Thymus (tissue), 11 donors: Measurements from ENCODE around the gene LGR5. TPM values are rescaled to one million over a fixed set of nuclear protein-coding genes. Genes with fewer than 3 reads are reported as not detected.
A peak's percentile ranks its signal among the peaks of the same experiment; 100 is the strongest.
"Not testable (repeated sequence)": the region's sequence is repeated elsewhere in the genome, so short reads cannot be mapped to it uniquely, and the experiment has no call there.

ENCODE experiments used
- DNase-seq, 9 donors: peaks; one replicate each; pipeline ENCODE4 v3.0.0-alpha.2; 2013; ENCODE audit warnings: low spot score in 9 of 9, low read depth in 6 of 9, missing footprints in 1 of 9
- H3K27ac ChIP-seq, 2 donors: one replicate each; pipeline ENCODE4 v1.5.1; 2013; ENCODE audit warnings: control low read depth in 1 of 2, low read depth in 1 of 2, low read length in 1 of 2, mild to moderate bottlenecking in 1 of 2, moderate library complexity in 1 of 2
- H3K27me3 ChIP-seq, 2 donors: one replicate each; pipeline ENCODE4 v1.5.1; 2013; ENCODE audit warnings: low read length in 1 of 2; ENCODE audit not compliant: control insufficient read depth in 2 of 2, insufficient read depth in 1 of 2
- H3K36me3 ChIP-seq, 2 donors: one replicate each; pipeline ENCODE4 v1.5.1; 2013; ENCODE audit warnings: low read length in 1 of 2, mild to moderate bottlenecking in 1 of 2, moderate library complexity in 1 of 2; ENCODE audit not compliant: control insufficient read depth in 2 of 2, insufficient read depth in 2 of 2
- H3K4me1 ChIP-seq, 2 donors: one replicate each; pipeline ENCODE4 v1.5.1; 2013; ENCODE audit warnings: low read length in 2 of 2; ENCODE audit not compliant: control insufficient read depth in 2 of 2, insufficient read depth in 2 of 2
- H3K4me3 ChIP-seq, 2 donors: one replicate each; pipeline ENCODE4 v1.5.1; 2013; ENCODE audit warnings: low read length in 2 of 2, control low read depth in 1 of 2, mild to moderate bottlenecking in 1 of 2
- H3K9me3 ChIP-seq, 2 donors: one replicate each; pipeline ENCODE4 v1.5.1; 2013; ENCODE audit warnings: low read length in 1 of 2, mild to moderate bottlenecking in 1 of 2; ENCODE audit not compliant: control insufficient read depth in 2 of 2, insufficient read depth in 1 of 2
- WGBS: extraction: QIAGEN DNeasy Blood & Tissue Kit; methylation state at CpG from one replicate; pipeline ENCODE4 v1.1.7; 2013; 5-methylcytosine and 5-hydroxymethylcytosine counted together
- polyA plus RNA-seq: library from polyadenylated mRNA; stranded (reverse); fragments of 200-250 nt; gene quantifications from one replicate; pipeline ENCODE4 v1.2.3, GENCODE V29; 2013
- total RNA-seq: library from RNA; stranded (reverse); fragments of 120-200 nt; gene quantifications from one replicate; pipeline ENCODE4 v1.2.4, GENCODE V29; 2013
- donor health status: healthy.

The LGR5 gene
- total and polyA plus RNA-seq, 2 donors, result 0.27 to 0.42 TPM

DNA sequence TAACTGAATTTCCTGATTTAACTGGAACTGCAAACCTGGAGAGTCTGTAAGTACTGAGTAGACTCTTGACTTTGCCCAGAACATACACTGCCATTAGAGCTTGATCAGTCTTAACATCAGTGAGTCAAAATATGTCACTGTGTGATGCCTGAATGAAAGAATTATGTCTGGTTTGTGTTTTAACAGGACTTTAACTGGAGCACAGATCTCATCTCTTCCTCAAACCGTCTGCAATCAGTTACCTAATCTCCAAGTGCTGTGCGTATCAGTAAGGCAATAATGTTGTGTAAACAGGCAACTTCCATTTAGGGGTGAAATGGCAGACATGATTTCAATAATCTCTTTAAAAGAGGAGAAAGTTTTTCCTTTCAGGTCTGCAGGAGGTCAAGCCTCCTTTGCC is 127.1 kb downstream of the LGR5 start:
- Histone ChIP-seq H3K36me3 (no peaks in the 10 kb centered on the region), H3K4me3 (no peak overlapping the region), H3K4me1 (no peaks in the 10 kb centered on the region), H3K9me3 (no peaks in the 10 kb centered on the region), H3K27ac (no peak overlapping the region), H3K27me3 (no peaks in the 10 kb centered on the region)
- no peak for DNase-seq
- WGBS, result 95% methylated on average over 2 of the region's 2 CpGs

DNA sequence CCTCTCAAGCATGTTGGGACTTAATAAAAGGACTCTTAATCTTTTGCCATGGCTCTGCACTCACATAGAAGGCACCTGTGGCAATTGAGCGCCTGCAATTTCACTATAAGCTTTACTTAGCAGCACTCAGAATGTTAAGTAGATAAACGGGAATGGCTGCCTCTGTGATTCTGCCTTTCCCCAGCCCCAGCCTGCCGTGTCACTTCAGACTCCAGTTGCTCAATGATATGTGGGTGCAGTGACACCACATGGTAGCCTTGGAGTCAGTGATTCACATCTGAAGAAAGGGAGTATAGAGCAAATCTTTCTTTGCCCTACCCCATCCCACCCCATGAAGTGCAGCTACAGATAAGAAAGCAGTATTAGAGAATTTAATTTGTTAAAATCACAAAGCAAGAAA is 127.9 kb downstream of the LGR5 start:
- Histone ChIP-seq H3K27ac (no peak overlapping the region), H3K36me3 (no peaks in the 10 kb centered on the region), H3K27me3 (no peaks in the 10 kb centered on the region), H3K4me1 (no peaks in the 10 kb centered on the region), H3K9me3 (no peaks in the 10 kb centered on the region), H3K4me3 (no peak overlapping the region)
- WGBS, result 98% methylated on average over 3 of the region's 3 CpGs
- DNase-seq, result no peak

DNA sequence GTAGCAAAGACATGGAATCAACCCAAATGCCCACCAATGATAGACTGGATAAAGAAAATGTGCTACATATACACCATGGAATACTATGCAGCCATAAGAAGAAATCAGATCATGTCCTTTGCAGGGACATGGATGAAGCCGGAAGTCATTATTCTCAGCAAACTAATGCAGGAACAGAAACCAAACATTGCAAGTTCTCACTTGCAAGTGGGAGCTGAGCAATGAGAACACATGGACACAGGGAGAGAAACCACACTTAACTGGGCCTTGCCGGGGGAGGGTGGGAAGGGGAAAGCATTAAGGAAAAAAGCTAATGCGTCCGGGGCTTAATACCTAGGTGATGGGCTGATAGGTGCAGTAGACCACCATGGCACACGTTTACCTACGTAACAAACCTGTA is 130.3 kb downstream of the LGR5 start:
- 82% methylated on average over 6 of the region's 6 CpGs for WGBS
- H3K36me3 ChIP-seq, result not testable (repeated sequence)

DNA sequence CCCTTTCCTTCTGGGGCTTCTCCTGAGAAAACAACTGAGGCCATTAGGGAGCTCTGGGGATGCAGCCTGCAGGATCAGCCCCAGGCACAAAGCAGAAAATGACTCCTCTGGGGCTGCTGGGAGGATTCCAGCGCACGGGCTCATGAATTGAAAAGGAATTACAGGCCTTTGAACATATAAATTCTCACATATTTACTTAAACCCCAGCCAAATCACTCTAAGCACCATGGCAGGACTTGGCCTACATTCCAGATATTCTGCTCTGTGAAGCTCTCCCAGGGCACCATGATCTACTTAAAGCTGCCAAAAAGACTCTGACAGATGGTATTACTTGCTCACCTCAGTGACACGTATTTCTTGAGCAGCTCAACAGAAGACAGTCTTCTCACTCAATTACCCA is 136.9 kb downstream of the LGR5 start:
- no peak for DNase-seq
- no peak overlapping the region for H3K27ac ChIP-seq
- no peaks in the 10 kb centered on the region for H3K4me1 ChIP-seq
- no peaks in the 10 kb centered on the region for H3K27me3 ChIP-seq
- 93% methylated on average over 3 of the region's 3 CpGs for WGBS
- H3K4me3 ChIP-seq, result no peak overlapping the region
- no peaks in the 10 kb centered on the region for H3K36me3 ChIP-seq
- H3K9me3 ChIP-seq, result no peaks in the 10 kb centered on the region

More for the DNA sequence above, 130.3 kb downstream of the LGR5 start:
- H3K27ac ChIP-seq, H3K4me3 ChIP-seq, H3K9me3 ChIP-seq, H3K4me1 ChIP-seq, H3K27me3 ChIP-seq, DNase-seq: not testable (repeated sequence)

DNA sequence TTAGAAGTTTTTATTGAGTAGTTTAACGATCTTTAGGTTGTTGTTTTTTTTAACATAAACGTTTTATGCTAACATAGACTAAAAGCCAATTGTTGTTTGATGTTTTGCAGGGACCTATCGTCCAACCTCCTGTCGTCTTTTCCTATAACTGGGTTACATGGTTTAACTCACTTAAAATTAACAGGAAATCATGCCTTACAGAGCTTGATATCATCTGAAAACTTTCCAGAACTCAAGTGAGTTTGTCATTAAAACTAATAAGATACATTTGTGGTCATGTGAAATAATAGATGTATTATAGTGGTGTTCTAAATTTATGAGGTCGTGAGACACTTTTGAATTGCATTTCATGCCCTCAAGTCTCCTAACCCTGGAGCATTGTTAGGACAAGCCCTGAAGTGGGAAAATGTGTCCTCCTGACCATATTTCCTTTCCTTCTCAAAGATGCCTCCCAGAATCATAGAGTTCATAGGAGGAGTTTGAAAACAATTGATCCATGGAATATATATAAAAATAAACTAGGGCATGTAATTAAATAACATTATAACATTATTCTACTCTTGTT is 139.2 kb downstream of the LGR5 start:
- 92% methylated on average over 5 of the region's 5 CpGs for WGBS
- Histone ChIP-seq H3K9me3 (no peaks in the 10 kb centered on the region), H3K4me3 (no peak overlapping the region), H3K27ac (no peak overlapping the region), H3K27me3 (no peaks in the 10 kb centered on the region), H3K4me1 (no peaks in the 10 kb centered on the region), H3K36me3 (no peaks in the 10 kb centered on the region)
- DNase-seq, result no peak

DNA sequence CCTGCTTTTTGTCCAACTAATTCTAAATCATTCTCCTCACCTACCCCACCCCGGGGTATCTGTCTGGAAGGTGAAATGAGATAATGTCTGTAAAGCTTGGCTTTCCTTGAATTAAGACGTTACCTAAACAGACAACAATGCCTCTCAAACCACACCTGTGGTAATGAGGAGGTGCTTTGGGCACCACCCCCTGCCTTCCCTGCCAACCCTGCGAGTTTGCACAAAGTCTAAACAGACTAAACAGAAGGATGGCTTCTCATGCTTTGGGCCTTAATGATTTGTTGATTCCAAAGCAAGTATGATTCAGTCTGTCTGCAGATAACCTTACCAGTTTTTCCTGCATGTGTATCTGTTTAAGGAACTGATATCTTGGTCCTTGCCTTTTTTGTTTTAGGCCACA is 141.6 kb downstream of the LGR5 start:
- Histone ChIP-seq H3K36me3 (no peaks in the 10 kb centered on the region), H3K27ac (no peak overlapping the region), H3K4me1 (no peaks in the 10 kb centered on the region), H3K4me3 (no peak overlapping the region), H3K27me3 (no peaks in the 10 kb centered on the region), H3K9me3 (no peaks in the 10 kb centered on the region)
- 81% methylated on average over 3 of the region's 3 CpGs for WGBS
- peak in 1 of 9 donors; percentile 20 for DNase-seq

DNA sequence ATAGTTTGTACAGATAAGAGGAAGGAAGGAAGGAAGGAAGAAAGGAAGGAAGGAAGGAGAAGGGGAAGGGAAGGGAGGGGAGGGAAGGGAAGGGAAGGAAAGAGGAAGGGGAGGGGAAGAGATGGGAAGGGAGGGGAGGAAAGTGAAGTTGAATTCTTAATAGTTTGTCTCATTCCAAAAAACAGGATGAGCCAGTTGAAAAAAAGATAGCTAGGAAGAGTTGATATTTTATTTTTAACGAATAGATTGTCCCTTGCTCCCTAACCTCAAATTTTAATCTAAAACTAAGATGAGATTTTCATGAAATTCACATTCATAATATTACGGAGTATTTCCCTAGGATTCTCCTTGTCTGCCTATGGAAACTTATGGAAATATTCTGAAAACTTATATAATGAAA is 143.3 kb downstream of the LGR5 start:
- no peak for DNase-seq
- Histone ChIP-seq H3K4me1 (no peaks in the 10 kb centered on the region), H3K4me3 (no peak overlapping the region), H3K36me3 (no peaks in the 10 kb centered on the region), H3K27me3 (no peaks in the 10 kb centered on the region), H3K9me3 (no peaks in the 10 kb centered on the region), H3K27ac (no peak overlapping the region)
- WGBS, result 98% methylated on average over 2 of the region's 2 CpGs

DNA sequence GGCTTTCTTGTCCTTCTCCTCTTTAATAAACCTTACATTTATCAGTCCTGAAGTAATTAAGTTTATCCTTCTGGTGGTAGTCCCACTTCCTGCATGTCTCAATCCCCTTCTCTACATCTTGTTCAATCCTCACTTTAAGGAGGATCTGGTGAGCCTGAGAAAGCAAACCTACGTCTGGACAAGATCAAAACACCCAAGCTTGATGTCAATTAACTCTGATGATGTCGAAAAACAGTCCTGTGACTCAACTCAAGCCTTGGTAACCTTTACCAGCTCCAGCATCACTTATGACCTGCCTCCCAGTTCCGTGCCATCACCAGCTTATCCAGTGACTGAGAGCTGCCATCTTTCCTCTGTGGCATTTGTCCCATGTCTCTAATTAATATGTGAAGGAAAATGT is 144.8 kb downstream of the LGR5 start:
- H3K9me3 ChIP-seq, result no peaks in the 10 kb centered on the region
- no peaks in the 10 kb centered on the region for H3K36me3 ChIP-seq
- no peak for DNase-seq
- H3K27me3 ChIP-seq, result no peaks in the 10 kb centered on the region
- no peak overlapping the region for H3K27ac ChIP-seq
- H3K4me1 ChIP-seq, result no peaks in the 10 kb centered on the region
- no peak overlapping the region for H3K4me3 ChIP-seq
- 92% methylated on average over 3 of the region's 3 CpGs for WGBS

DNA sequence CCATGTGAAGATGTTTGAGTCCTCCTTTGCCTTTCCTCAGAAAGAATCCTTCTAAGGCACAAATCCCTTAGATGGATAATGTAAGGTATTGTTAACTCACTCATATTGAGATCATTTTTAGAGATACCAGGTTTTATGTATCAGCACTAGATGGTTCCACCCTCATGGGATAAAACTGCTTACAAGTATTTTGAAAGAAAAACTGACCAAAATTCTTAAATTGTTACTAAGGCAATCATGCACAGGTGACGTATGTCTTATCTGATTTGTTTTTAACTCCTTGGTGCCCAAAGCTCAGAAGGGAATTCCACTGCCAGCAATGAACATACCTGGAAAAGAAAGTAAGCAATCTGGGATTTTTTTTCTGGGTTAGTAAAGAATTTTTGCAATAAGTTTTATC is 145.6 kb downstream of the LGR5 start:
- Histone ChIP-seq H3K27me3 (no peaks in the 10 kb centered on the region), H3K9me3 (no peaks in the 10 kb centered on the region), H3K36me3 (no peaks in the 10 kb centered on the region), H3K4me3 (no peak overlapping the region), H3K27ac (no peak overlapping the region), H3K4me1 (no peaks in the 10 kb centered on the region)
- DNase-seq, result no peak
- WGBS, result 73% methylated on average over 1 of the region's 1 CpG

DNA sequence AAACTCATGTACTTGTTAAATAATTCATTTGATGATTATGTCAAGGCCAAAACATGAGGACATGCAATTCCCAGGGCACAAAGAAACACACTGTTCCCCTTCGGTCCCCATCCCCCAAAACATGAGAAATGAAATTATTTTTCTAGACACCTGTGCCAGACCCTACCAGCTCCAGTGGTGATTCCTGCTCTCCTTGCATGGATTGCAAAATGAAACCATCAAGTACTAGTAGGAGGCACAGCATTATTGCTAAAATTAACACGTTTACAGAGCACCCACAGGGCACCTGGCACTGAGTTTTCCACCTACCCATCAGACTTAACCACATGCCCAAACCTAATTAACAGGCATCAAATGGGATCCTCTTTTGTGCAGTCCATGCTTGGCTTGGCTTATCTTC is 147.4 kb downstream of the LGR5 start:
- no peaks in the 10 kb centered on the region for H3K27me3 ChIP-seq
- 65% methylated on average over 2 of the region's 2 CpGs for WGBS
- no peaks in the 10 kb centered on the region for H3K9me3 ChIP-seq
- no peak overlapping the region for H3K4me3 ChIP-seq
- no peak overlapping the region for H3K27ac ChIP-seq
- DNase-seq, result no peak
- H3K36me3 ChIP-seq, result no peaks in the 10 kb centered on the region
- H3K4me1 ChIP-seq, result no peaks in the 10 kb centered on the region
